WTC11 (cell line): ENCODE measurements around the gene DTNA. TPM values are rescaled to one million over a fixed set of nuclear protein-coding genes. Genes with fewer than 3 reads are reported as not detected.

Source experiments
- ATAC-seq: fragments of 200-7000 bp; cut with Tn5 transposase; 2 replicates; pipeline ENCODE4 v1.10.0; 2021; ENCODE audit warnings: mild to moderate bottlenecking, moderate library complexity
- CTCF ChIA-PET: fragments of 300-600 bp; sonication (Branson Sonifier 250); formaldehyde crosslinking; loops from one replicate; lab custom pipeline; 2021; ENCODE audit warnings: antibody characterized with exemption; lab: Charles Lee
- POLR2A ChIA-PET: fragments of 350-600 bp; sonication (Branson Sonifier 250); formaldehyde crosslinking; loops from one replicate; lab custom pipeline; 2021; ENCODE audit warnings: antibody characterized with exemption; lab: Charles Lee
- DNase-seq: peaks from one replicate; pipeline ENCODE4 v3.0.0; 2021; ENCODE audit warnings: low spot score
- H3K27ac Mint-ChIP-seq: 2 replicates; pipeline ENCODE4 v1.8.0; 2021; ENCODE audit warnings: mixed read lengths
- H3K27me3 Mint-ChIP-seq: 2 replicates; pipeline ENCODE4 v1.8.0; 2021; ENCODE audit warnings: low read depth, mild to moderate bottlenecking, moderate library complexity, mixed read lengths
- H3K36me3 Mint-ChIP-seq: 2 replicates; pipeline ENCODE4 v1.8.0; 2021; ENCODE audit warnings: mixed read lengths
- H3K4me1 Mint-ChIP-seq: 2 replicates; pipeline ENCODE4 v1.8.0; 2022; ENCODE audit warnings: mixed read lengths
- H3K4me3 Mint-ChIP-seq: 2 replicates; pipeline ENCODE4 v1.8.0; 2021; ENCODE audit warnings: mild to moderate bottlenecking, moderate library complexity, mixed read lengths
- H3K9me3 Mint-ChIP-seq: 2 replicates; pipeline ENCODE4 v1.8.0; 2021; ENCODE audit warnings: mixed read lengths
- ESRRA ChIP-seq: sonication (generic); formaldehyde crosslinking; IDR thresholded peaks from 2 replicates; pipeline ENCODE4 v1.8.1; 2022; ENCODE audit warnings: mild to moderate bottlenecking, missing genetic modification reagents, borderline replicate concordance
- GABPB1 ChIP-seq: sonication (generic); formaldehyde crosslinking; IDR thresholded peaks from 2 replicates; pipeline ENCODE4 v1.8.1; 2023; ENCODE audit warnings: mild to moderate bottlenecking, missing genetic modification reagents
- GRHL2 ChIP-seq: fragments of 250-450 bp; sonication (Bioruptor Pico); IDR thresholded peaks from 2 replicates; pipeline ENCODE4 v1.8.0; 2022; ENCODE audit warnings: mild to moderate bottlenecking, moderate library complexity; ENCODE audit not compliant: insufficient replicate concordance, severe bottlenecking
- JUN ChIP-seq: sonication (generic); formaldehyde crosslinking; IDR thresholded peaks from 2 replicates; pipeline ENCODE4 v1.8.0; 2023; ENCODE audit warnings: mild to moderate bottlenecking, missing genetic modification reagents
- KAT7 ChIP-seq: sonication (generic); formaldehyde crosslinking; IDR thresholded peaks from 2 replicates; pipeline ENCODE4 v1.8.1; 2023; ENCODE audit warnings: missing genetic modification reagents, mild to moderate bottlenecking, borderline replicate concordance
- OVOL2 ChIP-seq: fragments of 250-450 bp; sonication (Bioruptor Pico); IDR thresholded peaks from 2 replicates; pipeline ENCODE4 v1.9.0; 2021; ENCODE audit warnings: mild to moderate bottlenecking, borderline replicate concordance
- RELA ChIP-seq: sonication (generic); formaldehyde crosslinking; IDR thresholded peaks from 2 replicates; pipeline ENCODE4 v1.8.1; 2022; ENCODE audit warnings: missing genetic modification reagents, mild to moderate bottlenecking, borderline replicate concordance
- SOX15 ChIP-seq: fragments of 250-450 bp; sonication (Bioruptor Pico); IDR thresholded peaks from 2 replicates; pipeline ENCODE4 v1.9.0; 2021; ENCODE audit warnings: mild to moderate bottlenecking
- SP1 ChIP-seq: sonication (generic); formaldehyde crosslinking; conservative IDR thresholded peaks from 2 replicates; pipeline ENCODE4 v1.8.1; 2022; ENCODE audit warnings: missing genetic modification reagents
- TEAD1 ChIP-seq: sonication (generic); formaldehyde crosslinking; IDR thresholded peaks from 2 replicates; pipeline ENCODE4 v1.8.0; 2022; ENCODE audit warnings: mild to moderate bottlenecking, missing genetic modification reagents
- ZBTB21 ChIP-seq: sonication (generic); formaldehyde crosslinking; IDR thresholded peaks from 2 replicates; pipeline ENCODE4 v1.8.1; 2023; ENCODE audit warnings: mild to moderate bottlenecking, missing genetic modification reagents, borderline replicate concordance
- ZNF138 ChIP-seq: sonication (generic); formaldehyde crosslinking; conservative IDR thresholded peaks from 2 replicates; pipeline ENCODE4 v1.8.1; 2022; ENCODE audit warnings: mild to moderate bottlenecking, moderate library complexity, missing genetic modification reagents
- ZNF219 ChIP-seq: sonication (generic); formaldehyde crosslinking; IDR thresholded peaks from 2 replicates; pipeline ENCODE4 v1.8.0; 2023; ENCODE audit warnings: missing genetic modification reagents, mild to moderate bottlenecking, borderline replicate concordance
- ZNF671 ChIP-seq: fragments of 250-450 bp; sonication (Bioruptor Pico); IDR thresholded peaks from 2 replicates; pipeline ENCODE4 v1.8.0; 2021; ENCODE audit warnings: mild to moderate bottlenecking
- total RNA-seq: library from RNA; stranded (reverse); gene quantifications from 3 replicates; pipeline ENCODE4 v1.2.3, GENCODE V29; 2021
- TF ChIP-seq, protein P1 (sequence below): fragments of 200-600 bp; IDR thresholded peaks from 2 replicates; pipeline ENCODE4 v1.8.0; 2022; ENCODE audit warnings: antibody characterized with exemption
- TF ChIP-seq, protein P2 (sequence below): sonication (generic); formaldehyde crosslinking; IDR thresholded peaks from 2 replicates; pipeline ENCODE4 v1.8.1; 2022; ENCODE audit warnings: mild to moderate bottlenecking, moderate library complexity, missing genetic modification reagents
- TF ChIP-seq, protein P3 (sequence below): fragments of 250-450 bp; sonication (Bioruptor Pico); IDR thresholded peaks from 2 replicates; pipeline ENCODE4 v1.9.0; 2021; ENCODE audit warnings: mild to moderate bottlenecking
- TF ChIP-seq, protein P4 (sequence below): sonication (generic); formaldehyde crosslinking; IDR thresholded peaks from 2 replicates; pipeline ENCODE4 v1.8.1; 2022; ENCODE audit warnings: low read depth, mild to moderate bottlenecking, moderate library complexity, missing genetic modification reagents, borderline replicate concordance
- TF ChIP-seq, protein P5 (sequence below): fragments of 250-450 bp; sonication (Bioruptor Pico); IDR thresholded peaks from 2 replicates; pipeline ENCODE4 v1.9.0; 2021; ENCODE audit warnings: moderate library complexity, mild to moderate bottlenecking, inconsistent platforms, borderline replicate concordance
- TF ChIP-seq, protein P6 (sequence below): sonication (generic); formaldehyde crosslinking; IDR thresholded peaks from 2 replicates; pipeline ENCODE4 v1.8.1; 2023; ENCODE audit warnings: mild to moderate bottlenecking, moderate library complexity, missing genetic modification reagents
- TF ChIP-seq, protein P7 (sequence below): fragments of 250-450 bp; sonication (Bioruptor Pico); IDR thresholded peaks from 2 replicates; pipeline ENCODE4 v1.8.0; 2021; ENCODE audit warnings: mild to moderate bottlenecking
- TF ChIP-seq, protein P8 (sequence below): sonication (generic); formaldehyde crosslinking; IDR thresholded peaks from 2 replicates; pipeline ENCODE4 v1.8.1; 2022; ENCODE audit warnings: mild to moderate bottlenecking, missing genetic modification reagents, moderate library complexity, borderline replicate concordance

Gene DTNA
- total RNA-seq, 1 experiment from 2014 or later: 16.1 TPM

DNA sequence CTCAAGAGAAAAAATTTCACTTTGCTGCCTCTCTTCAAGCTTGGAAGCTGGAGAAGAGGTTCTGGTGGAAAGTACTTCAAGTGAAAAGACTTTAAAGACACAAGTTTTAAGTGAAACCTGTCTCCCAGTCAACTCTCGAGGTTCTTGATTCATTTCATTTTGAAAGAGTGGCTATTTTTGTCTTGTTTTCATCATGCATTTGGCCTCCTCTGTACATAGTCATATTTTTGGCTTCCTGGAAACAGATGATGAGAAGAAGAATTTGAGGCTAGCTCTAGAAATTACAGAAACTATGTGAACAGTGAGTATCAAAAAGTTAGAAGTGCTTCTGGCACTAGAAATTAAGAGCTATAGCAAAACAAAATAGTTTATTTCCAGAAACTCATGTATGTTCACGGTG is 124.8 kb downstream of the DTNA start (continued):
- TF ChIP-seq, protein P1, sequence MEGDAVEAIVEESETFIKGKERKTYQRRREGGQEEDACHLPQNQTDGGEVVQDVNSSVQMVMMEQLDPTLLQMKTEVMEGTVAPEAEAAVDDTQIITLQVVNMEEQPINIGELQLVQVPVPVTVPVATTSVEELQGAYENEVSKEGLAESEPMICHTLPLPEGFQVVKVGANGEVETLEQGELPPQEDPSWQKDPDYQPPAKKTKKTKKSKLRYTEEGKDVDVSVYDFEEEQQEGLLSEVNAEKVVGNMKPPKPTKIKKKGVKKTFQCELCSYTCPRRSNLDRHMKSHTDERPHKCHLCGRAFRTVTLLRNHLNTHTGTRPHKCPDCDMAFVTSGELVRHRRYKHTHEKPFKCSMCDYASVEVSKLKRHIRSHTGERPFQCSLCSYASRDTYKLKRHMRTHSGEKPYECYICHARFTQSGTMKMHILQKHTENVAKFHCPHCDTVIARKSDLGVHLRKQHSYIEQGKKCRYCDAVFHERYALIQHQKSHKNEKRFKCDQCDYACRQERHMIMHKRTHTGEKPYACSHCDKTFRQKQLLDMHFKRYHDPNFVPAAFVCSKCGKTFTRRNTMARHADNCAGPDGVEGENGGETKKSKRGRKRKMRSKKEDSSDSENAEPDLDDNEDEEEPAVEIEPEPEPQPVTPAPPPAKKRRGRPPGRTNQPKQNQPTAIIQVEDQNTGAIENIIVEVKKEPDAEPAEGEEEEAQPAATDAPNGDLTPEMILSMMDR: no peak
- TF ChIP-seq, protein P2, sequence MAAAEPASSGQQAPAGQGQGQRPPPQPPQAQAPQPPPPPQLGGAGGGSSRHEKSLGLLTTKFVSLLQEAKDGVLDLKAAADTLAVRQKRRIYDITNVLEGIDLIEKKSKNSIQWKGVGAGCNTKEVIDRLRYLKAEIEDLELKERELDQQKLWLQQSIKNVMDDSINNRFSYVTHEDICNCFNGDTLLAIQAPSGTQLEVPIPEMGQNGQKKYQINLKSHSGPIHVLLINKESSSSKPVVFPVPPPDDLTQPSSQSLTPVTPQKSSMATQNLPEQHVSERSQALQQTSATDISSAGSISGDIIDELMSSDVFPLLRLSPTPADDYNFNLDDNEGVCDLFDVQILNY (CRISPR knock-in tag): no peak
- no peak for TF ChIP-seq JUN (CRISPR knock-in tag)
- TF ChIP-seq ZNF671 (CRISPR knock-in tag): no peak
- no peak for TF ChIP-seq GRHL2 (CRISPR knock-in tag)
- TF ChIP-seq ZNF138: no peak
- TF ChIP-seq, protein P3, sequence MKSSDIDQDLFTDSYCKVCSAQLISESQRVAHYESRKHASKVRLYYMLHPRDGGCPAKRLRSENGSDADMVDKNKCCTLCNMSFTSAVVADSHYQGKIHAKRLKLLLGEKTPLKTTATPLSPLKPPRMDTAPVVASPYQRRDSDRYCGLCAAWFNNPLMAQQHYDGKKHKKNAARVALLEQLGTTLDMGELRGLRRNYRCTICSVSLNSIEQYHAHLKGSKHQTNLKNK (CRISPR knock-in tag): no peak

DNA sequence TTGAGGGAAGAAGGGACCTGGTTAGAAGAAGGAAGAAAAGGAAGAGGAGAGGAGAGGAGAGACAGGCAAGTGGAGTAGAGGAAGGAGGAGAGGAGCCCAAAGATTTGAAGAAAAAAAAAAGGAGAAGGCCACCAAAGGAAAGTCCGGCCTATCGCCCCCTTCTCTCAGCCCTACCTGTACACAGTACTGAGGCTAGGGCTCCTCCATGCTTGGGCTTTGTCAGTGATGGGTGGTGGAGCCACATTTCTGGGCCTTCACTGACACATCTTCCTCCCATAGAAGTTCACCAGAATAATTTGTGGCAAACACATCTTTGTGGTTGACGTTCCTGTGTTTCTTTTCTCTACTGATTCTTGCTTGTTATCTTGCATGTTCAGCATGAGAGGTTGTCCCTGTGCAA is 125.4 kb downstream of the DTNA start:
- peaks cover 25% of the 10 kb centered on the region for H3K4me1 Mint-ChIP-seq
- H3K27me3 Mint-ChIP-seq: no peaks in the 10 kb centered on the region
- DNase-seq (no peak), ATAC-seq (no peak)
- ChIA-PET CTCF (no interaction called here), POLR2A (no interaction called here)
- no peak for TF ChIP-seq OVOL2 (CRISPR knock-in tag)
- no peak for TF ChIP-seq KAT7 (CRISPR knock-in tag)
- TF ChIP-seq SOX15 (CRISPR knock-in tag): no peak
- H3K36me3 Mint-ChIP-seq: peaks cover 10% of the 10 kb centered on the region
- H3K9me3 Mint-ChIP-seq: peaks cover 8% of the 10 kb centered on the region
- no peak overlapping the region for H3K4me3 Mint-ChIP-seq
- H3K27ac Mint-ChIP-seq: no peak overlapping the region

DNA sequence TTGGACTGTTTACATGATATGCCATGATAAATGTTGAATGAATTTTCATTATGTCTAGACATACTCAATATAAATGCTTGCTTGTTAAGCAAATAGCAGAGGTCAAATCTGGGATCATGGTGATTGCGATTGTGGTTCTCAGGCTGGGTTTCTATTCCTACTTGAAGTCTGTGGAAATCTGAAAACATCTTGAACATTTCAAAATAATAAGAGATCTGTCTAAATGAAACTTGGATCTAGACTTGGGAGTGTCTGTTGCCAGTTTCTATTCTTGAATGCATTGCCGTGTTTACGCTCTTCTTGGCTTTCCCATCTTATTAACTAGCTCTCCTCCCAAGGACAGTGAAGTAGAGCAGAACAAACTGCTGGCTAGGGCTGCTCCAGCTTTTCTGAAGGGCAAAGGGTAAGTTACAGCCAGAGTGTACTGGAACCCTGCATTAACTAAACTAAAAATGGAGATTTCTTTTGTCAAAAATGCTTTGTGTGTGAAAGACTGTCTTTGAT is 127.7 kb downstream of the DTNA start:
- Mint-ChIP-seq H3K9me3 (peaks cover 15% of the 10 kb centered on the region), H3K27me3 (no peaks in the 10 kb centered on the region), H3K4me3 (no peak overlapping the region), H3K4me1 (peaks cover 39% of the 10 kb centered on the region), H3K36me3 (peaks cover 16% of the 10 kb centered on the region), H3K27ac (no peak overlapping the region)
- no peak for DNase-seq
- ATAC-seq: peak; percentile 64
- ChIA-PET POLR2A (interaction anchor here (0.9 kb wide), 1 partner anchor 191 kb away, joined by 4 read pairs; no protein-coding TSS in a partner anchor), CTCF (interaction anchor here (0.8 to 1.3 kb wide), 4 partner anchors 9 to 30 kb away, joined by 3 read pairs; no protein-coding TSS in a partner anchor)
- TF ChIP-seq ZNF219 (CRISPR knock-in tag) (no peak), SP1 (CRISPR knock-in tag) (no peak), RELA (CRISPR knock-in tag) (no peak), ZBTB21 (no peak), GABPB1 (CRISPR knock-in tag) (no peak), ESRRA (CRISPR knock-in tag) (no peak), TEAD1 (no peak)
- TF ChIP-seq, protein P4, sequence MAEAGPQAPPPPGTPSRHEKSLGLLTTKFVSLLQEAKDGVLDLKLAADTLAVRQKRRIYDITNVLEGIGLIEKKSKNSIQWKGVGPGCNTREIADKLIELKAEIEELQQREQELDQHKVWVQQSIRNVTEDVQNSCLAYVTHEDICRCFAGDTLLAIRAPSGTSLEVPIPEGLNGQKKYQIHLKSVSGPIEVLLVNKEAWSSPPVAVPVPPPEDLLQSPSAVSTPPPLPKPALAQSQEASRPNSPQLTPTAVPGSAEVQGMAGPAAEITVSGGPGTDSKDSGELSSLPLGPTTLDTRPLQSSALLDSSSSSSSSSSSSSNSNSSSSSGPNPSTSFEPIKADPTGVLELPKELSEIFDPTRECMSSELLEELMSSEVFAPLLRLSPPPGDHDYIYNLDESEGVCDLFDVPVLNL (CRISPR knock-in tag): no peak
- TF ChIP-seq, protein P5, sequence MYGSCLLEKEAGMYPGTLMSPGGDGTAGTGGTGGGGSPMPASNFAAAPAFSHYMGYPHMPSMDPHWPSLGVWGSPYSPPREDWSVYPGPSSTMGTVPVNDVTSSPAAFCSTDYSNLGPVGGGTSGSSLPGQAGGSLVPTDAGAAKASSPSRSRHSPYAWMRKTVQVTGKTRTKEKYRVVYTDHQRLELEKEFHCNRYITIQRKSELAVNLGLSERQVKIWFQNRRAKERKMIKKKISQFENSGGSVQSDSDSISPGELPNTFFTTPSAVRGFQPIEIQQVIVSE: no peak
- TF ChIP-seq, protein P6, sequence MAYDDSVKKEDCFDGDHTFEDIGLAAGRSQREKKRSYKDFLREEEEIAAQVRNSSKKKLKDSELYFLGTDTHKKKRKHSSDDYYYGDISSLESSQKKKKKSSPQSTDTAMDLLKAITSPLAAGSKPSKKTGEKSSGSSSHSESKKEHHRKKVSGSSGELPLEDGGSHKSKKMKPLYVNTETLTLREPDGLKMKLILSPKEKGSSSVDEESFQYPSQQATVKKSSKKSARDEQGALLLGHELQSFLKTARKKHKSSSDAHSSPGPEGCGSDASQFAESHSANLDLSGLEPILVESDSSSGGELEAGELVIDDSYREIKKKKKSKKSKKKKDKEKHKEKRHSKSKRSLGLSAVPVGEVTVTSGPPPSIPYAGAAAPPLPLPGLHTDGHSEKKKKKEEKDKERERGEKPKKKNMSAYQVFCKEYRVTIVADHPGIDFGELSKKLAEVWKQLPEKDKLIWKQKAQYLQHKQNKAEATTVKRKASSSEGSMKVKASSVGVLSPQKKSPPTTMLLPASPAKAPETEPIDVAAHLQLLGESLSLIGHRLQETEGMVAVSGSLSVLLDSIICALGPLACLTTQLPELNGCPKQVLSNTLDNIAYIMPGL (CRISPR knock-in tag): no peak
- TF ChIP-seq, protein P1: no peak
- TF ChIP-seq, protein P7, sequence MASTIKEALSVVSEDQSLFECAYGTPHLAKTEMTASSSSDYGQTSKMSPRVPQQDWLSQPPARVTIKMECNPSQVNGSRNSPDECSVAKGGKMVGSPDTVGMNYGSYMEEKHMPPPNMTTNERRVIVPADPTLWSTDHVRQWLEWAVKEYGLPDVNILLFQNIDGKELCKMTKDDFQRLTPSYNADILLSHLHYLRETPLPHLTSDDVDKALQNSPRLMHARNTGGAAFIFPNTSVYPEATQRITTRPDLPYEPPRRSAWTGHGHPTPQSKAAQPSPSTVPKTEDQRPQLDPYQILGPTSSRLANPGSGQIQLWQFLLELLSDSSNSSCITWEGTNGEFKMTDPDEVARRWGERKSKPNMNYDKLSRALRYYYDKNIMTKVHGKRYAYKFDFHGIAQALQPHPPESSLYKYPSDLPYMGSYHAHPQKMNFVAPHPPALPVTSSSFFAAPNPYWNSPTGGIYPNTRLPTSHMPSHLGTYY (CRISPR knock-in tag): no peak
- TF ChIP-seq, protein P8, sequence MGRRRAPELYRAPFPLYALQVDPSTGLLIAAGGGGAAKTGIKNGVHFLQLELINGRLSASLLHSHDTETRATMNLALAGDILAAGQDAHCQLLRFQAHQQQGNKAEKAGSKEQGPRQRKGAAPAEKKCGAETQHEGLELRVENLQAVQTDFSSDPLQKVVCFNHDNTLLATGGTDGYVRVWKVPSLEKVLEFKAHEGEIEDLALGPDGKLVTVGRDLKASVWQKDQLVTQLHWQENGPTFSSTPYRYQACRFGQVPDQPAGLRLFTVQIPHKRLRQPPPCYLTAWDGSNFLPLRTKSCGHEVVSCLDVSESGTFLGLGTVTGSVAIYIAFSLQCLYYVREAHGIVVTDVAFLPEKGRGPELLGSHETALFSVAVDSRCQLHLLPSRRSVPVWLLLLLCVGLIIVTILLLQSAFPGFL (CRISPR knock-in tag): no peak
